ENCODE data around the gene PLCL1.
A peak's percentile ranks its signal among the peaks of the same experiment; 100 is the strongest.

PLCL1 gene

GRCh38 chr2:197782126-197782525 lies 22.3 kb upstream of the PLCL1 start:
- TF ChIP-seq, protein P1, sequence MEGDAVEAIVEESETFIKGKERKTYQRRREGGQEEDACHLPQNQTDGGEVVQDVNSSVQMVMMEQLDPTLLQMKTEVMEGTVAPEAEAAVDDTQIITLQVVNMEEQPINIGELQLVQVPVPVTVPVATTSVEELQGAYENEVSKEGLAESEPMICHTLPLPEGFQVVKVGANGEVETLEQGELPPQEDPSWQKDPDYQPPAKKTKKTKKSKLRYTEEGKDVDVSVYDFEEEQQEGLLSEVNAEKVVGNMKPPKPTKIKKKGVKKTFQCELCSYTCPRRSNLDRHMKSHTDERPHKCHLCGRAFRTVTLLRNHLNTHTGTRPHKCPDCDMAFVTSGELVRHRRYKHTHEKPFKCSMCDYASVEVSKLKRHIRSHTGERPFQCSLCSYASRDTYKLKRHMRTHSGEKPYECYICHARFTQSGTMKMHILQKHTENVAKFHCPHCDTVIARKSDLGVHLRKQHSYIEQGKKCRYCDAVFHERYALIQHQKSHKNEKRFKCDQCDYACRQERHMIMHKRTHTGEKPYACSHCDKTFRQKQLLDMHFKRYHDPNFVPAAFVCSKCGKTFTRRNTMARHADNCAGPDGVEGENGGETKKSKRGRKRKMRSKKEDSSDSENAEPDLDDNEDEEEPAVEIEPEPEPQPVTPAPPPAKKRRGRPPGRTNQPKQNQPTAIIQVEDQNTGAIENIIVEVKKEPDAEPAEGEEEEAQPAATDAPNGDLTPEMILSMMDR (conservative IDR thresholded peaks at IDR 0.05; ENCODE audit: control insufficient read depth, insufficient read depth, low read depth, low read length): no peak
- H3K4me3 ChIP-seq (ENCODE audit: control insufficient read depth, low read depth, low read length): no peak overlapping the region
- no peak for DNase-seq (ENCODE audit: low read depth)

GRCh38 chr2:197784956-197785941 lies 19.1 kb upstream of the PLCL1 start, which contains the start of gene BOLL:
Gene BOLL (minus strand): TSS chr2:197785319. CDS start chr2:197781850, 3,469 bp downstream.
- TF ChIP-seq, protein P1 (conservative IDR thresholded peaks at IDR 0.05; ENCODE audit: control insufficient read depth, insufficient read depth, low read depth, low read length): no peak
- no peak within 1 kb of the TSS for H3K4me3 ChIP-seq (ENCODE audit: control insufficient read depth, low read depth, low read length)
- DNase-seq (ENCODE audit: low read depth): no peak

DNA sequence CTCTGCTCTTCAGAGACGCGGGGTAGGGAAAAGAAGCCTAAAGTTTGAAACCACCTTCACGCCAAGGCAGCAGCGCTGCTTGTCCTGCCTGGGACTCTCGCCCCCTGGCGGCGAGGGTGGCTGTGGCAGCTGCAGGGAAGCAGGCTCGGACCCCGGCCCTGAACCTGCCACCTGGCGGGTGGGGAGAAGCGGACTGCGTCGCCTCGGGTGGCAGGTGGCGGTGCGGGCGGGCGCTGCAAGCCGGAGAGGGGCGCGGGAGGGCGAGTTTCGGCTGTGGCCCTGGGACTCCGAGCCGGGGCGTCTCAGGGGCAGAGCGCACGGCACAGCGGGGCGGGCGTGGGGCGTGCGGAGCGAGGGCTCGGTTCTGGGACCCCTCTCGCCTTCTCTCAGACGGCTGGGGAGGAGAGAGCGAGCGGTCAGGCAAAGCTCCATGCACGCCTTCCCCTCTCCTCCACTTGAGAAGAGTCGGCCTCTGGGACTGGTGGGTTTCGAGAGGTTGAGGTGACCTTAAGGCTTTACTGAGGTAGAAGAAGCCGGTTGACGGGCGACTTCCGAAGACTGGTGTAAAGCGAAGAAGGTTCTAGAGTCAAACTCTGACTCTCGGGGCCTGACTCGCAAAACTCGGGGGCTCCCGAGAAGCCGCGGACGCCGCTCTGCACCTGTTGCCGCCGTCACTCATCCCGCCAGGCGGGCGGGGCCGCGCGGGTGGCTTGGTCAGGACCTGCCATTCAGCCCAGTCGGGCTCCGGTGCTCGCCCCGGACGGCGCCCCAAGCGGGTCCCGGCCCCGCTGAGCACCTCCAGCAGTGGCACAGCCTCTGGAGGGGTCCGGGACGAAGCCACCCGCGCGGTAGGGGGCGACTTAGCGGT lies 18.1 kb upstream of the PLCL1 start:
- DNase-seq (ENCODE audit: low read depth): no peak
- H3K4me3 ChIP-seq (ENCODE audit: control insufficient read depth, low read depth, low read length): peak overlapping the region; percentile 27
- TF ChIP-seq, protein P1 (conservative IDR thresholded peaks at IDR 0.05; ENCODE audit: control insufficient read depth, insufficient read depth, low read depth, low read length): peak; percentile 37

DNA sequence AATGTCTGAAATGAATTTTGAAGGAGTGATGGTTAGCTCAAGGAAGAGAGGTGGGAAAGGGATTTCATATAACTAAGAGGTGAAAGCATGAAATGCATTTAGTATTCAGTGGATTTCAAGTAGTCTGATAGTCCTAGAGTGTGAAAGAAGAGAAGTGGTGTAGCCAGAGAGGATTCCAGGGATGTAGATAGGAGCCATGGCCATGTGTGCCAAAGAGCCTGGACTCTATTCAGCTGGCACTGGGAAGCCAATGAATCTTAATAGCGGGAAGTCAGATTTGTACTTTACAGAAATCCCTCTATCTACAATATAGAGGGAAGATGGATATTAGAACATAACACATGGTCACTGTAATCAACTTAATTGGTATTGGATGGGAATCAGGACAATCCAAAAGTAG lies 10.9 kb upstream of the PLCL1 start:
- no peak overlapping the region for H3K4me3 ChIP-seq (ENCODE audit: control insufficient read depth, low read depth, low read length)
- no peak for DNase-seq (ENCODE audit: low read depth)
- TF ChIP-seq, protein P1 (conservative IDR thresholded peaks at IDR 0.05; ENCODE audit: control insufficient read depth, insufficient read depth, low read depth, low read length): no peak

GRCh38 chr2:197795277-197795676 lies 9.1 kb upstream of the PLCL1 start:
- H3K4me3 ChIP-seq (ENCODE audit: control insufficient read depth, low read depth, low read length): no peak overlapping the region
- DNase-seq (ENCODE audit: low read depth): no peak
- TF ChIP-seq, protein P1 (conservative IDR thresholded peaks at IDR 0.05; ENCODE audit: control insufficient read depth, insufficient read depth, low read depth, low read length): no peak

DNA sequence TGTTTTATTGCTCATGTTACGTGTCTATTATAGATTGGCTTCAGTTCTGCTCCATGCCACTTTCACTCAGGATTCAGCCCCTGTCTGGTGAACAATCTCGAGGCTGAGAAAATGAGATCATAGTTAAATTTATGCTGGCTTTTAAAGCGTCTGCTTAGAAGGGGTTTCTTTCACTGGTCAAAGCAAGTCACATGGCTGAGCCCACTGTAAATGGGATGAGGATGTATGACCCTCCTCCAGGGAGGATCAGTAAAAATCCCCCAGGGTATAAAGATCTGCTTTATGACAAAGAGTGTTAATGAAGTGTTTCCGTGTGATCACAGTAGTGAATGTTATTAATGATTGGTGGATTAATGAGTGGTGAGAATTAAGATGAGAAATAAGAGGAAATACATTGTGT lies 6.2 kb upstream of the PLCL1 start:
- TF ChIP-seq, protein P1 (conservative IDR thresholded peaks at IDR 0.05; ENCODE audit: control insufficient read depth, insufficient read depth, low read depth, low read length): no peak
- no peak overlapping the region for H3K4me3 ChIP-seq (ENCODE audit: control insufficient read depth, low read depth, low read length)
- no peak for DNase-seq (ENCODE audit: low read depth)

Measured in fibroblast of mammary gland (primary cell).